A673 (cell line): ENCODE measurements around the gene AOPEP. TPM values are rescaled to one million over a fixed set of nuclear protein-coding genes. Genes with fewer than 3 reads are reported as not detected.

ENCODE experiments used
- BruUV-seq: library from RNA; stranded (reverse); fragments of 400-500 nt; replicated peaks from 2 replicates; lab custom pipeline; 2021; lab: Mats Ljungman, UMichigan
- CTCF ChIA-PET: fragments of 300-600 bp; sonication (Branson Sonifier 250); formaldehyde crosslinking; loops from one replicate; lab custom pipeline; 2022; ENCODE audit warnings: antibody characterized with exemption; lab: Charles Lee
- POLR2A ChIA-PET: fragments of 300-600 bp; sonication (Branson Sonifier 250); formaldehyde crosslinking; loops from one replicate; lab custom pipeline; 2022; ENCODE audit warnings: antibody characterized with exemption; ENCODE audit not compliant: low non-redundant PET; lab: Charles Lee
- DNase-seq: peaks from one replicate; pipeline ENCODE4 v3.0.0-alpha.2; 2015; ENCODE audit warnings: low spot score
- H3K27ac ChIP-seq: fragments of 200-600 bp; sonication (generic); 2 replicates; pipeline ENCODE4 v1.5.1; 2016; ENCODE audit warnings: mixed run types, low read depth, mild to moderate bottlenecking, mixed read lengths, antibody characterized with exemption, low read length; ENCODE audit not compliant: poor library complexity, severe bottlenecking
- H3K27me3 ChIP-seq: fragments of 200-600 bp; sonication (generic); replicated peaks from 2 replicates; pipeline ENCODE4 v1.6.1; 2017; ENCODE audit warnings: mixed run types, low read depth, mild to moderate bottlenecking, mixed read lengths, antibody characterized with exemption, low read length; ENCODE audit not compliant: insufficient read depth, poor library complexity
- H3K36me3 ChIP-seq: fragments of 200-600 bp; sonication (generic); 2 replicates; pipeline ENCODE4 v1.6.1; 2016; ENCODE audit warnings: mixed run types, mild to moderate bottlenecking, mixed read lengths, antibody characterized with exemption, low read length; ENCODE audit not compliant: insufficient read depth, poor library complexity, severe bottlenecking
- H3K4me1 ChIP-seq: fragments of 200-600 bp; sonication (generic); 2 replicates; pipeline ENCODE4 v1.6.1; 2017; ENCODE audit warnings: mixed run types, mild to moderate bottlenecking, mixed read lengths, antibody characterized with exemption, low read length; ENCODE audit not compliant: insufficient read depth, poor library complexity, severe bottlenecking
- H3K4me3 ChIP-seq: fragments of 200-600 bp; sonication (generic); 2 replicates; pipeline ENCODE4 v1.5.1; 2016; ENCODE audit warnings: low read depth, mixed run types, mild to moderate bottlenecking, mixed read lengths, low read length; ENCODE audit not compliant: poor library complexity, severe bottlenecking
- H3K9me3 ChIP-seq: fragments of 200-600 bp; sonication (generic); 2 replicates; pipeline ENCODE4 v1.6.1; 2016; ENCODE audit warnings: mixed run types, low read depth, mild to moderate bottlenecking, mixed read lengths, antibody characterized with exemption, low read length; ENCODE audit not compliant: poor library complexity, severe bottlenecking
- EZH2 ChIP-seq: fragments of 200-600 bp; sonication (generic); IDR thresholded peaks from 2 replicates; pipeline ENCODE4 v1.6.1; 2017; ENCODE audit warnings: borderline replicate concordance, low read depth, mild to moderate bottlenecking, mixed read lengths, antibody characterized with exemption, low read length; ENCODE audit not compliant: poor library complexity, severe bottlenecking
- intact Hi-C: fragments of 100-400 bp; cut with micrococcal nuclease; formaldehyde crosslinking; loops from one replicate; pipeline ENCODE4 v1.10.0; 2022; ENCODE audit not compliant: unreplicated experiment
- total RNA-seq: library from RNA; stranded (reverse); gene quantifications from 2 replicates; pipeline ENCODE4 v1.2.3, GENCODE V29; 2021
- TF ChIP-seq, protein P1 (sequence below): fragments of 300-800, 200-600 bp; sonication (generic); conservative IDR thresholded peaks from 2 replicates; pipeline ENCODE4 v1.5.1; 2017; ENCODE audit warnings: low read depth, mild to moderate bottlenecking, antibody characterized with exemption, low read length, moderate library complexity, mixed read lengths

The AOPEP gene
- total RNA-seq, 1 experiment from 2014 or later = 17.5 TPM

DNA sequence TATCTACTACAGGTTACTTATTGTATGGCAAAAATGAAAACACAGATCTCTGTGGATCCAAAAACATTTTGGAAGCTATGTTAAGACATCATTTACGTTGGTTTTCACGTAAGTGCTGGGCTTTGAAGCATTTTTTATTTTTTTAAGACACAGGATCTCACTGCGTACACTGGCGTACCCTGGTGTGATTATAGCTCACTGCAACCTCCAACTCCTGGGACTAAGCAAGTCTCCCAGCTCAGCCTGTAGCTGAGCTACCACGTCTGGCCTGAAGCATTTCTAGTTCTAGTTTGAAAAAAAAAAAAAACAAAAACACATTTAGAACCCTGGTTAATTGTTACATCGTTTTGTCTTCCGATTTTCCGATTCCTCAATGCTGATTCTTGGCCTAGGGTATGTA, 131.3 kb downstream of the AOPEP start:
- CTCF ChIA-PET = no interaction called here
- Histone ChIP-seq H3K9me3 (peaks cover 6% of the 10 kb centered on the region), H3K36me3 (no peaks in the 10 kb centered on the region), H3K4me1 (no peaks in the 10 kb centered on the region), H3K4me3 (no peak overlapping the region), H3K27me3 (no peaks in the 10 kb centered on the region), H3K27ac (no peak overlapping the region)
- POLR2A ChIA-PET = no interaction called here
- BruUV-seq = no TSS peak
- intact Hi-C loops = no loop called here
- TF ChIP-seq, protein P1, sequence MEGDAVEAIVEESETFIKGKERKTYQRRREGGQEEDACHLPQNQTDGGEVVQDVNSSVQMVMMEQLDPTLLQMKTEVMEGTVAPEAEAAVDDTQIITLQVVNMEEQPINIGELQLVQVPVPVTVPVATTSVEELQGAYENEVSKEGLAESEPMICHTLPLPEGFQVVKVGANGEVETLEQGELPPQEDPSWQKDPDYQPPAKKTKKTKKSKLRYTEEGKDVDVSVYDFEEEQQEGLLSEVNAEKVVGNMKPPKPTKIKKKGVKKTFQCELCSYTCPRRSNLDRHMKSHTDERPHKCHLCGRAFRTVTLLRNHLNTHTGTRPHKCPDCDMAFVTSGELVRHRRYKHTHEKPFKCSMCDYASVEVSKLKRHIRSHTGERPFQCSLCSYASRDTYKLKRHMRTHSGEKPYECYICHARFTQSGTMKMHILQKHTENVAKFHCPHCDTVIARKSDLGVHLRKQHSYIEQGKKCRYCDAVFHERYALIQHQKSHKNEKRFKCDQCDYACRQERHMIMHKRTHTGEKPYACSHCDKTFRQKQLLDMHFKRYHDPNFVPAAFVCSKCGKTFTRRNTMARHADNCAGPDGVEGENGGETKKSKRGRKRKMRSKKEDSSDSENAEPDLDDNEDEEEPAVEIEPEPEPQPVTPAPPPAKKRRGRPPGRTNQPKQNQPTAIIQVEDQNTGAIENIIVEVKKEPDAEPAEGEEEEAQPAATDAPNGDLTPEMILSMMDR = no peak
- TF ChIP-seq EZH2 = no peak
- DNase-seq = no peak

DNA sequence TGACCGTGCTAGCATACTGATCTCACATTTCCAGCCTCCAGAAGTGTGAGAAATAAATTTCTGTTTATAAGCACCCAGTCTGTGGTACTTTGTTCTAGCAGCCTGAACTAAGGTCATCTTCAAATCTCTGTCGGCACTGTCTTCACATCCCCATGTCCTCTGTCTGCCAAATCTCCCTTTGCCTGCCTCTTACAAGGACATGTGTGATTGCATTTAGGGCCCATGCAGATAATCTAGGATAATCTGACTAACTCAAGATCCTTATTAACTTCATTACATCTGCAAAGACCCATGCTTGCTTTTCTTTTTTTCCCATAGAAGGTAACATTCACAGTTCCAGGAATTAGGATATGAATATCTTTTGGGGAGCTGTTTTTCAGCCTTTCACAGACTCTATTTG, 132.7 kb downstream of the AOPEP start:
- CTCF ChIA-PET = no interaction called here
- intact Hi-C loops = no loop called here

DNA sequence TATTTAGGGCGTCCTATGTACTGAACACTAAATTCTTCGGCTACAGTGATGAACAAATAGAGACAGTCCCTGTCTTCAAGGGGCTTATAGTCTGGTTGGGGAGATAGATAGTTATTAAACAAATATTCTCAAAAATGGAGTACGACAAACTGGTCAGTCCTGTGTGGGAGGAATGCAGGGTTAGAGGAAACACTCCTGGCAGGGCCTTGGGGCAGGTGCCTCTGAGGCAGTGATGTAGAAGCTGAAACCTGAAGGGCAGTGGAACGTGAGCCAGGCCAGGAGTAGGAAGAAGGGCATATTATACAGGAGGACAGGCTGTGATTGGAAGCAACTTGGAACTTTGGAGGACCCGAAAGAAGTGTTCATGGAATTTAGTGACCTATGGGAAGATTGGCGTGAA, 133.4 kb downstream of the AOPEP start:
- BruUV-seq = no TSS peak
- Histone ChIP-seq H3K27ac (no peak overlapping the region), H3K36me3 (no peaks in the 10 kb centered on the region), H3K4me3 (no peak overlapping the region), H3K9me3 (peaks cover 6% of the 10 kb centered on the region), H3K27me3 (no peaks in the 10 kb centered on the region), H3K4me1 (peaks cover 13% of the 10 kb centered on the region)
- no peak for DNase-seq
- POLR2A ChIA-PET = no interaction called here
- intact Hi-C loops = no loop called here
- CTCF ChIA-PET = no interaction called here
- TF ChIP-seq EZH2 = no peak
- TF ChIP-seq, protein P1 = no peak

More for the DNA sequence above, 132.7 kb downstream of the AOPEP start:
- no peaks in the 10 kb centered on the region for H3K27me3 ChIP-seq
- H3K4me3 ChIP-seq = no peak overlapping the region
- peaks cover 6% of the 10 kb centered on the region for H3K9me3 ChIP-seq
- H3K27ac ChIP-seq = no peak overlapping the region
- no peak for DNase-seq
- POLR2A ChIA-PET = no interaction called here
- no peak for TF ChIP-seq EZH2
- TF ChIP-seq, protein P1 = no peak
- H3K4me1 ChIP-seq = peaks cover 6% of the 10 kb centered on the region
- H3K36me3 ChIP-seq = no peaks in the 10 kb centered on the region
- no TSS peak for BruUV-seq
